Muscle of back (tissue), 11 donors: ENCODE measurements around the gene SUCLG2. TPM values are rescaled to one million over a fixed set of nuclear protein-coding genes. Genes with fewer than 3 reads are reported as not detected.
"Not testable (repeated sequence)": the region's sequence is repeated elsewhere in the genome, so short reads cannot be mapped to it uniquely, and the experiment has no call there.

Experiments used
- DNase-seq, 3 donors: peaks; one replicate each; pipeline versions ENCODE4 v3.0.0 to v3.0.0-alpha.2; 2013
- polyA plus RNA-seq, 10 donors: library from polyadenylated mRNA; unstranded; fragments of 120-200 nt; gene quantifications; one replicate each; pipeline ENCODE4 v1.2.1, GENCODE V29; 2013; ENCODE audit not compliant: insufficient read length in 10 of 10

SUCLG2 gene
- polyA plus RNA-seq, 10 donors = 28.6 to 41.4 (median 36.0) TPM

- no peak for DNase-seq
Observed at GRCh38 chr3:67616046-67616445, 38.4 kb downstream of the SUCLG2 start.

- DNase-seq = no peak
Observed at GRCh38 chr3:67614195-67614594, 40.2 kb downstream of the SUCLG2 start.

GRCh38 chr3:67610458-67610857 is 44.0 kb downstream of the SUCLG2 start:
- DNase-seq = peak in 1 of 3 donors; percentile 45

DNA sequence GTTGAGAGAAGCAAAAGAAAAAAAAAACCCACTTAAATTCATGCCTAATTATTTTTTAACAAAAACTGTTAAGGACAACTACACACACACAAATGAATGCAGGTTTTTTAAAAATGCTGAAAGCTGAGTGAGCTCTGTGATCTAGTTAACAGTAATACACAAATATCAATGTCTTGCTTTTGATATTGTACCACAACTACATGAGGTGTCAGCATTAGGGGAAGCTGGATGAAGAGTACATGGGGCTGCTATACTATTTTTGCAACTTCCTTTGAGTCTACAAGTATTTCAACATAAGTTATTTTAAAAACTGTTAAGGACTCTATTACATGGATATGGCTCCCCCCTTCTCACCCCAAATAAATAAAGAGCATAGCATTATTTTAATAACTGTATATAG is 44.7 kb downstream of the SUCLG2 start:
- DNase-seq = no peak

DNA sequence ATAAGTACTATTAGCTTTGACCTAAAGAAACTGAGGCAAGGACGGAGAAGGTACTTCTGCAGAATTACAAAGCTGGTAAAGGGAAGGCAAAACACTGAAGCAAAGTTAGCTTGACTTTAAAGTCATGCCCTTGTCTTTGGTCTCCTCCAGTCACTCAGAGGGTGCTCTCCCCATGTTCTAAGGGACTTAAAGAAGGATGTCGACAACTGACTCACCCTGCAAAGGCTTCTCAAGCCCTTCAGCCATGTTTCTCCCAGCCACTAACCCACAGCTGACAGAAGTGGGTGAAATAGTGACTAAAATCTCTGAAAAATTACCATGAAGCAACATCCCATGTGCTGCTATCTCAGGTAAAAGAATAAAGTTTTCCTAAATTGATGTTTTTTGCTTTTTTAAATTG is 46.4 kb downstream of the SUCLG2 start:
- no peak for DNase-seq

DNA sequence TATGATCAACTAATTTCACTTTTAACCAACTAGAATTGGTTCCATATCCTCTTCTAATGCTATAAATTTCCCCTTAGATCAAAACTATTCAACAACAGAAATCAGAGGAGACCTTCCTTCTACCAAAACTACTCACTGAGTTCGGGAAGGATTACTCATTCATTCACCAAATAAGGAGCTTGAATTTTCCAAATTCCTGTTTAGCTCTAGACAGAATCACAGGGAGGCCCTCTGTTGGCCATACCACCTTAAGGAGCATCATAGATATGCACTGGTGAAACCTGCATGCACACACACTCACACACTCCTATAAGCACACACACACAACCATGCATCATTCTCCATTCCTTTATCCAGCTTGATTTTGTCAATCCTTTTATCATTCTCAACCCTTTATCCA is 49.0 kb downstream of the SUCLG2 start:
- peak in 1 of 3 donors; percentile 47 for DNase-seq

GRCh38 chr3:67602816-67603215 is 51.6 kb downstream of the SUCLG2 start:
- DNase-seq = no peak

DNA sequence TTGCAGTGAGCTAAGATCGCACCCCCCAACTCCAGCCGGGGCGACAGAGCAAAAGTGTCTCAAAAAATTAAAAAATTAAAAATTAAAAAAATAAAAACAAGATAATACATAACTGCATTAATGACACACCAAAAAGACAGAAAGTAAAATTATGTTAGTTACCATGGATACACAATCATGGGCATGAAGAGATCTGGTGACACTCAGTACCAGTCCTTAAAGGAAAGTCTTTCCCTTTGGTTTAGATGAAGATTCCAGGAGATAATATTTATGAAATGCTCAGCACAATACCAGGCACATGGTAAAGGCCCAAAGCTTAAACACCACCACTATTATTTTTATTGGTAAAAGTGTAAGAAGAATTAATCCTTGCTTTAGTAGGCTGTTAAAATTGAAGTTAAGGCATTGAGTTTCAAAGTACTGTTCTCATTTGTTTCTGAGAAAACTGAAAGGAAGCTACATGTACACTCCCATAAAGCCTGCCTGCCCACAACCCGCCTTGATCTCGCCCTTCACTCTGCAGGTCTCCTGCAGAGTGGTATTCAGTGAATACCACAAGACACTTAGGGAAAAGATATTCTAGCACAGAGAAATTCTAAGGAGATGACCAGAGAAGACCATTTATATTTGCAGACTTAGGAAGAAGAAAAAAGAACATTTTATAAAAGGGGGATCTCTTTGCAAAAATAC is 52.3 kb downstream of the SUCLG2 start:
- DNase-seq = no peak

DNA sequence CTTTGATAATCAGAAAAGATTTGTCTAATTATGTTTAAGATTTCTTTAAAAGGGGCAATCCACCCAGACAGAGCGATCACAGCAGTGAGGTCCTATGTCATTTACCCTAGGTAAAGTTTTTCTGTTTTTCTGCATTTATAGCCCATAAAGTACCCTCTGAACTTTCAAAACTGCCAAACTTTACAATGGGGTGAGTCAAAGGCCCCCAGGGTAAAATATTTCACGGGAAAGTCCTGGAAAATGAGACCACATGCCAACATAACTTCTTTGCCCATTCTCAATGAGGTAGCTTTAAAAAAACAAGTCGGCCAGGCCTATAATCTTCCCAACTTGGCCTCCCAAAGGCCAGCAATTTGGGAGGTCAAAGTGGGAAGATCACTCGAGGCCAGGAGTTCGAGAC is 53.0 kb downstream of the SUCLG2 start:
- DNase-seq = no peak

DNA sequence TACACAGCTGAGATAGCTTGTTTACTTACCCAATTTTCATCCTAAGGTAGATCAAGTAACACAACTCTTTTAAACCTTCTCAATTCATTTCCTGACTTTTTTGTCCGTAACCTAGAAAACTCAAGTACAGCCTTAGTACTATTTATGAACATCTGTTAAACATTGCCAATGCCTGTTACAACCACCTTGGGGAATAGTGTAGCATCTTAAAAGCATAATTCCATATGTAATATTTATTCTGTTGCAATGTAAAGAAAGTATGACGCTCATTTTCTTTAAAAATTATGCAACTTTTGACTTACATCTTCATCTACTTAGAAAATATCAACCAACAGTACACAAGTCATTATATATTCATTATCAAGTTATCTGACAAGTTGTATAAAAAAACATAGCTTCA is 54.6 kb downstream of the SUCLG2 start:
- DNase-seq = peak in 1 of 3 donors; percentile 60

DNA sequence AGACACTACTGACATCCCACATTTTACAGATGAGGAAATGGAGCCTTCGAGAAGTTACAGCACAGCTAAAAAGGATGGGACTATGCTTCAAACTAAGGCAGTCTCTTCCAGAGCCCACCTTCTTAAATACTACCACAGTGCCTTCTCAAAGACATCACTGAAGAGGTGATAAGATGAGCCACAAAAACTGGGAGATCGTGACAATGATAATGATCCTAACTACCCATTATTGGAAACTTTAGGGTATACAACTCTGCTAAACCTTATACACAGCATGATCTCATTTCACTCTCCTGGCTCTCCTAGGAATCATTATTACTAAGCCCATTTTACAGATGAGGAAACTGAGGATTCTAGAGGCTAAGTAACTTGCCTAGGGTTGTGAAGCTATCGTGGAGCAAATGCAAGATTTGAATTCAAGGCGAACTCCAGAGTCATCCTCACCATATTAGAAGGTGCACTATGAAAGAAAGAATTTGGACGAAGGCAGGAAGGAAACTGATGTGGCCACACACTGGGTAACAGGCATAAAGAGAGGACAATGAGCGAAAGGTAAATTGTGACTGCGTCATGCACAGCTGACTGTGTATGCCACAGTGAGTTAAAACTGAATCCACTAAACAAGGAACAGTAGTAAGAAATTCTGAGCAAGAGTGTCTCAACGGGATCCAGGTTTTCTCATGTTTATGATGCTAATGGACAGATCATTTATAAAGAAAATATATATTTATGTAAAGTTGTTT is 55.4 kb downstream of the SUCLG2 start:
- no peak for DNase-seq

DNA sequence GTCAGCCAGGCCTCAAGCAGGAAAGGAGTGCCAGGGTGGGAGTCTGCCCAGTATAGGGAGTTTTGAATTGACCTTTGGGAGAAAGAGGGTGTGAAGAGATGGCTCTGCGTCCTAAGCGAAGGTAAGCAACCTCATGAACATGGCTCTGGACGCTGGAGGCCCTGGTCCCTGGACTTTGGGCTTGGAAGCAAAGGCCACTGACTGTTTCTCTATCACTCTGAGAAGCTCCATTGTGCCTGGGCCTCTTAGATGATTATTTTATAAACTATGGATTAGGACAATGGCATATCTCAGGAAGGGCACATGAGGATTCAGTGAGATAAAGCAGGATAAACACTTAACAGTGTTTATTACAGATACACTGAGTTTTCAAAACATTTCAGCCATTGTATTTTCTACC is 59.0 kb downstream of the SUCLG2 start:
- DNase-seq = no peak

DNA sequence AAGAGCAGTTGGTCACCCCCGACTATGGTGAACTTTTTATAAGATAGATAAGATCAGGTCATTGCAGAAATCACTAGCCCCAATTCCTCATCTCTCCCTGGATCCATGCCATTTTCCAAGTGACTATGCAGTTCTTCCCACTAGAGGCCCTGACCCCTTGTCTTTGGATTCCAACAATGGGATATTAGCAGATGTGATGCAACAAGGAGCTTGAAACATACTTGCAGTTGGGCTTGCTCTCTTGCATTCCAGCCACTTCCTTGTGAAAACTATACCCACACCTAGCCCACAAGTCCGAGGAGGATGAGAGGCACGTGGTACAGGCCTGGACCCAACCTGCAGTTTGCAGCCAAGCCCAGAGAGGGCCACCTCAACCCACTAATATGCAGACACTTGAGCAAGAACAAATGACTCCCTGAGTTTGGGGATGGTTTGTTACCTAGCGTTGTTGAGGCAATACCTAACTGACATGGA is 60.6 kb downstream of the SUCLG2 start:
- DNase-seq = no peak

DNA sequence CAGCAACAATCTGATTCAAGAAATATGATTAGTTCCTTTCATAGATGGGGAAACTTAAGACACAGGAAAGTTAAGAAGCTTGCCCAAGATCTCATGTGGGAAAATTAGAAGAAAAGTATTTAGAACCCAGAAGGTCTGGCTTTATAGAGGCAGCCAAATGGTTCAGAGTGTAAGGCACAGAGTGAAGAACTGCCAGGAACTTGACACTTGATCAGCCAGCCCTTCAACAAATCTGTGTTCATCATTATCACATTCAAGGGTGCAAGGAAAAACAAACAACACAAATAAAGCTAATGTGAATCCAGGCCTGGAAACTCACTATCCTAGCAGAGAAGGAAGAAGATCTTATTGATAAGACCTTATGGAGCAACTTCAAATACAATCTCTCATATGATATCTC is 62.4 kb downstream of the SUCLG2 start:
- DNase-seq = no peak

DNA sequence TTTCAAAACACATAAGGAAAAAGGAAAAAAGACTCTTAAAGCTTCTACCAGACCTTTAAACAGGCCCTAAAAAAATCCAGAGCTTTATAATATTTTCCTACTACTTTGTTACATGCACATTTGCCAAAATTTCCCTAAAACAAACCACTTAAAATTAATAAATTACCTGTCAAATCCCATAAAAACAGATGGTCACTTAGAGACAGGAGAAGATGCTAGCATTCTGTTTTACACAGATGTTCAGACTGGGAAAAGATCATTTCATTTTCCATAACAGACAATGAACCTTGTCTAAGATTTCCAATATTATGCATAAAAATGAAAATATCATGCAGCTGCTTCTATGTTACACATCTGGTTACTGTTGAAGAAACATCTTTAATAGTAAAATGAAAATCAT is 66.6 kb downstream of the SUCLG2 start:
- peak; percentile 58 to 80 (median 63) for DNase-seq

- peak in 1 of 3 donors; percentile 26 for DNase-seq
Observed at GRCh38 chr3:67587301-67587700, 67.1 kb downstream of the SUCLG2 start.

DNA sequence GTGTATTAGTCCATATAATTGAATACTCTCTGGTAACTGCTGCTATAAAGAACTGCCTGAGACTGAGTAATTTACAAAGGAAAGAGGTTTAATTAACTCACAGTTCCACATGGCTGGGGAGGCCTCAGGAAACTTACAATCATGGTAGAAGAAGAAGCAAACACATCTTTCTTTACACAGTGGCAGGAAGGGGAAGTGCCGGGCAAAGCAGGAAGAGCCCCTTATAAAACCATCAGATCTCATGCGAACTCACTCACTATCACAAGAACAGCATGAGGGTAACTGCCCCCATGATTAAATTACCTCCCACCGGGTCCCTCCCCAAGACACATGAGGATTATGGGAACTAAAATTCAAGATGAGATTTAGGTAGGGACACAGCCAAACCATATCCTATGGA is 69.8 kb downstream of the SUCLG2 start:
- DNase-seq = not testable (repeated sequence)

DNA sequence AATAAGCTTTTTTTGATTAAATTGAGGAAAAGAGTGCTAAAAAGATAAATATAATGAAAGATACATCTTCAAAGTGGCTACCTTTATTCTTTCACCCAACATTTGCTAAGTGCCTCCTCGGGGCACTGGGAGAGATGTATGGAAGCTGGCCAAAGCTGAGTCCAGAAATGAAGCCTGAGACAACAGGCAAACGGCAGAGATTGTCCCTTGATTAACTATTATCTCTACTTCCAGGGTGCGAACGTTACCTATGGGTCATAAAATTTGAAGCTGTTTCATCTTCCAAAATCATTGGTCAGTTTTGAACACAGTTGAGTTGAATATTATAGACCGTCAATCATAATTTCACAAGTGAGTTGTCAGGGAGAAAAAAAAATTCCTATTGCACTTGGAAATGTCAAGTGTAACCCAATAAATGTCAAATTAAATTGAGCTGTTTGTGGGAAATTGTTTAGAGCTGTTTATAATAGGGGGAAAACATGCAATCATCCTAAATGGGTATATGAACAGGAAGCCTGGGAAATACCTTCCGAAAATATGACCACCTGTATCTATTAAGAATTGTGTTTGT is 73.9 kb downstream of the SUCLG2 start:
- DNase-seq = no peak

DNA sequence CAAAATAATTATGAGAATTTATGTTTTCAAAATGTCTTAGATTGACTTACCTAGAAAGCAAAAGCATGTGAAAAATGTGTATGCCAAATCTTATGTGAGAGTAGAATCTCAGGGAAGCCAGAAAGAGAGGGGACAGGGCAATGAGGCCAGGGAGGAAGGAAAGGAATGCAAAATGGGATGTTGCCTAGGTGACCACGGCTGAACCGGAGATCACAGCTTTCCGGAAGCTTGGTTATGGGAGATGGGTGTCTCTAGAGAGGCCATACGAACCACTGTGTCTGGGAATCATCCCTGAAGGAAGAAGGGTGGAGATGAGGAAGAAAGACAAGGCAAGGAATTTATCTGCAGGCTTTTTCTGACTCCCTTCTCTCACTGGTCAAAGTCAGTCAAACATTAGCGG is 76.0 kb downstream of the SUCLG2 start:
- no peak for DNase-seq

- DNase-seq = no peak
Observed at GRCh38 chr3:67576441-67576840, 78.0 kb downstream of the SUCLG2 start.

DNA sequence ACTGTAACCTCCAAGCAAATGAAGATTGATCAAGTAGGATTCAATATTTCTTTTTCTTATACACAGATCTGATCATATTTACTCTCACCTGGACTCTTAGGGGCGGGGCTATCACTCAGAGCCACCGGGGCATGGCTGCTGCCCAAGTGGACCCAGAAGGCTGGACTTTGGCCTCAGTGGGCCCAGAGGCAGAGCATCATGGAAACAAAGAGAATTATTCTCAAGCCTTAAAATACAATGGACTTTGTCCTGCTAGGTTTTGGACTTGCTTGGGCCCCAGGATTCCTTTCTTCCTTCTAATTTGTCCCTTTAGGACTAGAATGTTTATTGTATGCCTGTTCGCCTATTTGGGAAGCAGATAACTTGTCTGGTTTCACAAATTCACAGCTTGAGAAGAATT is 85.1 kb downstream of the SUCLG2 start:
- DNase-seq = no peak

DNA sequence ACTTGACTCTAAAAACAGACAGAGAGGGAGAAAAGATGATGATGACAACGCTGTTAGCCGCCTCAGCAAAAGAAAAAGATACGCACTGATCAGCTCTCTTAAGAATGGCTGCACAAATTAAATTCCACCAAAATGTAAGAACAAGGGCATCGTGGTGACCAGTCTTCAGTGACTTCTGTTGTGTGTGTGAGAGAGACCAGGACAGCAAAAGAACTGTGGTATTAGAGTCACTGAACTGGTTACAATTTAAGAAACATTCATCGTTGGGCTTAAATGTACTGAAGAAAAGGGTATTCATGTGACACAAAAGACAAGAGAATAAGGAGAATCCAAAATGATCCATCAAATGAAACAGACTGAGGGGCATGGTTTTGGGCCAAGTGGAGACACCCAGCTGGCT is 86.5 kb downstream of the SUCLG2 start:
- no peak for DNase-seq

DNA sequence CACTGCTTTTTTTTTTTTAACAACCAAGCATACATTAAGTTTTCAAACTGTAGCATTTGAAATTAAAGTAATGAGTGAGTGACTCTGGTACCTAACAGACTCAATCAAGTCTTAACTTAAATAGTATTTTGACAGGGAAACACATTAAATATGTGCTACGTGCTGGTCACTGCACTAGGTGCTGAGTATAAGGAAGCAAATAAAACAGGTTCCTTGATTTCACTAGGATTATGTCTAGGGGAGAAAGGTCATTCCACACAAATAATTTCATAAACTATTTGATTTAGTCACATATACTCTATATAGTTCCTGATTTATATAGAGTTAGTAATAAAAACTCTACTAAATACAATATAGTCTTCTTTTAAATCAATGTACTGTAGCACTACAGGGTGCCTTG is 89.4 kb downstream of the SUCLG2 start:
- no peak for DNase-seq
